ENCODE results near the gene LGALS13.

LGALS13 gene

GRCh38 chr19:39588066-39588465, 14.3 kb upstream of the LGALS13 start:
- no peak for DNase-seq (ENCODE audit: low read depth, low spot score)
- H3K4me3 ChIP-seq (ENCODE audit: low read depth, low read length), result no peak overlapping the region
- TF ChIP-seq CTCF (IDR thresholded peaks at IDR 0.05; ENCODE audit: low read depth, low read length), result no peak
- in situ Hi-C loops (cut with HindIII; ENCODE audit: low sequenced_read_pairs), result no loop called here

- no peak overlapping the region for H3K4me3 ChIP-seq (ENCODE audit: low read depth, low read length)
- in situ Hi-C loops (cut with HindIII; ENCODE audit: low sequenced_read_pairs), result no loop called here
- no peak for TF ChIP-seq CTCF (IDR thresholded peaks at IDR 0.05; ENCODE audit: low read depth, low read length)
- DNase-seq (ENCODE audit: low read depth, low spot score), result no peak
These were observed 12.1 kb upstream of the LGALS13 start for GRCh38 chr19:39590265-39590664.

DNA sequence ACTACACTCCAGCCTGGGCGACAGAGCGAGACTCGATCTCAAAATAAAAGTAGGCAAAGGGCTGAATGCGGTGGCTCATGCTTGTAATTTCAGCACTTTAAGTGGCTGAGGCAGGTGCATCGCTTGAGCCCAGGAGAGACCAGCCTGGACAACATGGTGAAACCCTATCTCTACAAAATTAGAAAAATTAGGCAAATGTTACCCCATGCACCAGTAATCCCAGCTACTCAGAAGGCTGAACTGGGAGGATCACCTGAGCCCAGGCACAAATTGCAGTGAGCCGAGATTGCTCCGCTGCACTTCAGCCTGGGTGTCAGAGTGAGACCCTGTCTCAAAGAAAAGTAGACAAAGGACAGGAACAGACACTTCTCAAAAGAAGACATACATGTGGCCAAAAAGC, 9.9 kb upstream of the LGALS13 start:
- no peak for TF ChIP-seq CTCF (IDR thresholded peaks at IDR 0.05; ENCODE audit: low read depth, low read length)
- in situ Hi-C loops (cut with HindIII; ENCODE audit: low sequenced_read_pairs), result no loop called here
- DNase-seq (ENCODE audit: low read depth, low spot score), result no peak
- H3K4me3 ChIP-seq (ENCODE audit: low read depth, low read length), result no peak overlapping the region

DNA sequence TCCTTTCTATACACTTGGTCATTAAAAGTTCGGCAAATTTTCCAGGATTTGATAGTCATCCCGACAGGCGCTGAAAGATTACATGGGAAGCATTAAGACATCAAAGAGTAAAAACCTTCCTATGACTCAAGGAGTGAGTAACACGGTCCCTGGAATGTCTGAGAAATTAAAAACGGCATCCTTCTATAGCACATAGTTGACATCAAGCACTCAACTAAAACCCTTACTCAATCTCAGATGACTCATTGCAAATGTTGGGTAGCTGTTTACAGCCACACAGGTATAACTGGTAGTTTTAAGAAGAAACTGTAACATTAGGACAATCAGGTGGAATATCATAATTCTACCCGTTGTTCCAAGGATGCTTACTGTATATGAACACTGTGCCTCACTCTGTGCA, 6.4 kb upstream of the LGALS13 start:
- no peak for TF ChIP-seq CTCF (IDR thresholded peaks at IDR 0.05; ENCODE audit: low read depth, low read length)
- no peak overlapping the region for H3K4me3 ChIP-seq (ENCODE audit: low read depth, low read length)
- in situ Hi-C loops (cut with HindIII; ENCODE audit: low sequenced_read_pairs), result no loop called here
- no peak for DNase-seq (ENCODE audit: low read depth, low spot score)

DNA sequence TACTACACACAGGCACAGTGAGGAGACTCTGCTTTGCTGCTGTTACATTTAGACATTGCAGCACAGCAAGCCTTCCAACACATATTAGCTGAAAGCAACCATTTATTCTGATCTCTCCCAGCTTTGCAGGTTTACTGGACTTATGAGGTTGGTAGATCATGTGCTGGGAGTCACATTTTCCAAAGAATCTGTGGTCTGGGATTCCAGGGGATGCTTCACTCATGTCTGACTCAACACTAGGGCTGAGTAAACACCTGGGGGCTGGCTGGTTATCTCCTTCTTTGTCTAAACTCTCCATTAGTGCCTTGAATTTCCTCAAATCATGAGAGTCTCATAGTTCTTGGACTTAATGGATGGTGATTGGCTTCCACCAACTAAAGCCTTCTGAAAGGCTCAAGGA, 5.4 kb upstream of the LGALS13 start:
- no peak for DNase-seq (ENCODE audit: low read depth, low spot score)
- H3K4me3 ChIP-seq (ENCODE audit: low read depth, low read length), result no peak overlapping the region
- in situ Hi-C loops (cut with HindIII; ENCODE audit: low sequenced_read_pairs), result no loop called here
- no peak for TF ChIP-seq CTCF (IDR thresholded peaks at IDR 0.05; ENCODE audit: low read depth, low read length)

- H3K4me3 ChIP-seq (ENCODE audit: low read depth, low read length), result no peak overlapping the region
- TF ChIP-seq CTCF (IDR thresholded peaks at IDR 0.05; ENCODE audit: low read depth, low read length), result no peak
- in situ Hi-C loops (cut with HindIII; ENCODE audit: low sequenced_read_pairs), result no loop called here
- peak; percentile 15 for DNase-seq (ENCODE audit: low read depth, low spot score)
These were observed 3.2 kb upstream of the LGALS13 start for GRCh38 chr19:39599116-39599515.

DNA sequence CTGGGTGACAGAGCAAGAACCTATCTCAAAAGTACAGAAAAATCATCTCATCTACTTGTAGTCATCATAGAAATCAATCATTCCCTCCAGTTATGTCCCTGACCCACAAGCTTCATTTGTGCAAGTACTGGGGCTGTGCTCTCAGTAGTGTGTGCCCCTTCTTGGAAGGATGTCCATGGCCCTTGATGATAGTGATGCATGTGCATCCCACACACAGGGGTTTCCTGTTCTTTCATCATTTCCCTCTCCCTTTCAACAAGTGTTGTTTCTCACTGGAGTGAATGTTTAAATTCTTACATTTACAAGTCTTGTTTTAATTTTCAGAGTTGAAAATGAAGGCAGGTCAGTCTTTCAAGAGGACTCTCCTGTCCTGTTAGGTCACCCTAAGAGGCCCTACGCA, 1.5 kb downstream of the LGALS13 start:
- in situ Hi-C loops (cut with HindIII; ENCODE audit: low sequenced_read_pairs), result no loop called here
- no peak for TF ChIP-seq CTCF (IDR thresholded peaks at IDR 0.05; ENCODE audit: low read depth, low read length)
- no peak for DNase-seq (ENCODE audit: low read depth, low spot score)
- no peak overlapping the region for H3K4me3 ChIP-seq (ENCODE audit: low read depth, low read length)

Data from astrocyte of the spinal cord (primary cell).